Upper lobe of left lung (tissue), 4 donors: ENCODE results near the gene RBM12.

Experiments
- EP300 ChIP-seq, 4 donors: sonication (generic); formaldehyde crosslinking; IDR thresholded peaks; one replicate each; pipeline ENCODE4 v1.5.1; 2017; ENCODE audit warnings: antibody characterized with exemption in 4 of 4, control low read depth in 2 of 4
- POLR2A ChIP-seq, 4 donors: fragments of 450-650 bp; IDR thresholded peaks; one replicate each; pipeline ENCODE4 v1.5.1; 2016 to 2017; ENCODE audit warnings: antibody characterized with exemption in 4 of 4, mild to moderate bottlenecking in 2 of 4
- POLR2AphosphoS5 ChIP-seq, 2 donors: sonication (generic); formaldehyde crosslinking; IDR thresholded peaks; one replicate each; pipeline ENCODE4 v1.5.1; 2017; ENCODE audit warnings: antibody characterized with exemption in 2 of 2
- TF ChIP-seq, protein P1 (sequence below), 6 experiments: fragments of 450-650 bp in 4 of 6; fragments of 200-600 bp in 2 of 6; sonication (generic) in 2 of 6; IDR thresholded peaks; one replicate each; pipeline ENCODE4 v1.5.1; 2016 to 2019; ENCODE audit warnings: antibody characterized with exemption in 6 of 6

GRCh38 chr20:35606127-35606526 is 58.6 kb downstream of the RBM12 start:
- TF ChIP-seq, protein P1, sequence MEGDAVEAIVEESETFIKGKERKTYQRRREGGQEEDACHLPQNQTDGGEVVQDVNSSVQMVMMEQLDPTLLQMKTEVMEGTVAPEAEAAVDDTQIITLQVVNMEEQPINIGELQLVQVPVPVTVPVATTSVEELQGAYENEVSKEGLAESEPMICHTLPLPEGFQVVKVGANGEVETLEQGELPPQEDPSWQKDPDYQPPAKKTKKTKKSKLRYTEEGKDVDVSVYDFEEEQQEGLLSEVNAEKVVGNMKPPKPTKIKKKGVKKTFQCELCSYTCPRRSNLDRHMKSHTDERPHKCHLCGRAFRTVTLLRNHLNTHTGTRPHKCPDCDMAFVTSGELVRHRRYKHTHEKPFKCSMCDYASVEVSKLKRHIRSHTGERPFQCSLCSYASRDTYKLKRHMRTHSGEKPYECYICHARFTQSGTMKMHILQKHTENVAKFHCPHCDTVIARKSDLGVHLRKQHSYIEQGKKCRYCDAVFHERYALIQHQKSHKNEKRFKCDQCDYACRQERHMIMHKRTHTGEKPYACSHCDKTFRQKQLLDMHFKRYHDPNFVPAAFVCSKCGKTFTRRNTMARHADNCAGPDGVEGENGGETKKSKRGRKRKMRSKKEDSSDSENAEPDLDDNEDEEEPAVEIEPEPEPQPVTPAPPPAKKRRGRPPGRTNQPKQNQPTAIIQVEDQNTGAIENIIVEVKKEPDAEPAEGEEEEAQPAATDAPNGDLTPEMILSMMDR (IDR thresholded peaks at IDR 0.05), result no peak
- no peak for TF ChIP-seq POLR2A (IDR thresholded peaks at IDR 0.05)
- TF ChIP-seq EP300 (IDR thresholded peaks at IDR 0.05), result no peak
- no peak for TF ChIP-seq POLR2AphosphoS5 (IDR thresholded peaks at IDR 0.05)
